ENCODE measurements around the gene GNG12.
A peak's percentile ranks its signal among the peaks of the same experiment; 100 is the strongest.
"Not testable (repeated sequence)": the region's sequence is repeated elsewhere in the genome, so short reads cannot be mapped to it uniquely, and the experiment has no call there.

The GNG12 gene

GRCh38 chr1:67749263-67749843 is 83.9 kb downstream of the GNG12 start:
- no peak for DNase-seq

- DNase-seq, result no peak
Measured at GRCh38 chr1:67748630-67749029, 84.6 kb downstream of the GNG12 start.

GRCh38 chr1:67747671-67748546 is 85.4 kb downstream of the GNG12 start:
- DNase-seq, result no peak

GRCh38 chr1:67745875-67746698 is 87.2 kb downstream of the GNG12 start:
- no peak for DNase-seq

GRCh38 chr1:67743072-67743725 is 90.1 kb downstream of the GNG12 start:
- no peak for DNase-seq

- no peak for DNase-seq
Measured at GRCh38 chr1:67741736-67742135, 91.5 kb downstream of the GNG12 start.

- no peak for DNase-seq
Measured at GRCh38 chr1:67741121-67741520, 92.1 kb downstream of the GNG12 start.

GRCh38 chr1:67740543-67740942 is 92.7 kb downstream of the GNG12 start:
- no peak for DNase-seq

GRCh38 chr1:67739361-67739760 is 93.9 kb downstream of the GNG12 start:
- DNase-seq, result no peak

- DNase-seq, result no peak
Measured at GRCh38 chr1:67738401-67738800, 94.9 kb downstream of the GNG12 start.

GRCh38 chr1:67737875-67738274 is 95.4 kb downstream of the GNG12 start:
- no peak for DNase-seq

- no peak for DNase-seq
Measured at GRCh38 chr1:67736750-67737149, 96.5 kb downstream of the GNG12 start.

- DNase-seq, result peak; percentile 30
Measured at GRCh38 chr1:67735806-67736627, 97.2 kb downstream of the GNG12 start.

GRCh38 chr1:67735206-67735605 is 98.1 kb downstream of the GNG12 start:
- no peak for DNase-seq

GRCh38 chr1:67734323-67734690 is 99.0 kb downstream of the GNG12 start:
- no peak for DNase-seq

- no peak for DNase-seq
Measured at GRCh38 chr1:67733681-67734322, 99.5 kb downstream of the GNG12 start.

- no peak for DNase-seq
Measured at GRCh38 chr1:67732750-67733151, 100.5 kb downstream of the GNG12 start.

- DNase-seq, result no peak
Measured at GRCh38 chr1:67731322-67731721, 101.9 kb downstream of the GNG12 start.

GRCh38 chr1:67730312-67730711 is 103.0 kb downstream of the GNG12 start:
- DNase-seq, result not testable (repeated sequence)

GRCh38 chr1:67729872-67730271 is 103.4 kb downstream of the GNG12 start:
- DNase-seq, result no peak

- DNase-seq, result no peak
Measured at GRCh38 chr1:67726224-67726623, 107.0 kb downstream of the GNG12 start.

Data from NCI-H2227 treated with DMSO at 0.1 percent for 48 hours (cell line).